Stimulated activated CD4-positive, alpha-beta T cell treated with anti-CD3 and anti-CD28 coated beads, TNF-alpha, amount 100 ng/mL, for 4 hours (primary cell): ENCODE results near the gene S100B.
A peak's percentile ranks its signal among the peaks of the same experiment; 100 is the strongest.
"Not testable (repeated sequence)": the region's sequence is repeated elsewhere in the genome, so short reads cannot be mapped to it uniquely, and the experiment has no call there.

Source experiments
- DNase-seq, 3 experiments: peaks; one replicate each; pipeline ENCODE4 v3.0.0-alpha.2; 2020; ENCODE audit warnings: low read depth in 3 of 3

Gene S100B

GRCh38 chr21:46604975-46605766 is at the start of gene S100B:
S100B (minus strand) TSS chr21:46605082; CDS start chr21:46602415, 2,667 bp downstream.
- no peak for DNase-seq

GRCh38 chr21:46651121-46651520 is 46.2 kb upstream of the S100B start:
- no peak for DNase-seq

DNA sequence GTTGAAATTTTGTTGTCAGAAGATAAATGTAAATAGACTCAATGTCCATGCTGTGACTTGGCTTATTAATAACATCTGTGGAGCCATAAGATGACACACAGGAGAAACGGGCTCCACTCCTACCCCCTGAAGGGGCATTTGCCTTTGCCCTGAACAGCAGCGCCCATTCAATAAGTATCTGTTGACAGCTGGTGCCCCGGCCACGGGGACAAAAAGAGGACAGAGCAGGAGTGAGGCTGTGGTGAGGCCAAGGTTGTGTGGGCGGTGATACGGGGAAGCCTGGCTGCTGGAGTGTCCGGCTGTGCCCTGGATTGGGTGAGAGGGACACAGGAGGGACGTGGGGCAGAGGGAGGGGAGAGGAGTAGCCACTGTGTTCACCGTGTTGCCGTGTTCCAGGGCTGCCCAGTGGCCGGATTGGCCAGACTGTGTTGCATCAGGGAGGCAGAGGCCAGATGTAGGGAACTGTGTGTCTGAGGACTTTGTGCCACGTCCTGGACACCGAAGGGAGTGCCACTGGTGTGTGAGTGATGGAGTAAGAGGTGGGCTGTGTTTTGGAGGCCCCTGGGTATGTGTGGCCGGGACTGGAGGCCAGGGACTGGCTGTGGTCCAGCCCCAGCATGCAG is 45.7 kb upstream of the S100B start:
- no peak for DNase-seq

- no peak for DNase-seq
Measured at GRCh38 chr21:46649356-46649755, 44.5 kb upstream of the S100B start.

GRCh38 chr21:46648539-46648938 is 43.7 kb upstream of the S100B start:
- no peak for DNase-seq

- DNase-seq, result no peak
Measured at GRCh38 chr21:46646541-46647154, 41.8 kb upstream of the S100B start.

DNA sequence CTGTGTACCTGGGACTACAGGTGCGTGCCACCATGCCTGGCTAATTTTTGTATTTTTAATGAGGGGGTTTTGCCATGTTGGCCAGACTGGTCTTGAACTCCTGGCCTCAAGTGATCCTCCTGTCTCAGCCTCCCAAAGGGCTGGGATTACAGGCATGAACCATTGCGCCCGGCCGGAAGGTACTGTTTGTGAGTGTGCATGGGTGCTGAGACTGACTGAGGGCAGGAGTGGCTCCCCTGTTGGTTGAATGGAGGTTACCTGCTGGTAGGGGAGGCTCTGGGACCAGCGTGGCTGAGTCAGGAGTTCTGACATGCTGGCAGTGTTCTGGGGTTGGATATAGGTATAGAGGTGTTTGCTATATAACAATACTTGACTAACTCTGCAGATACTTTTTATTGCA is 41.0 kb upstream of the S100B start:
- DNase-seq, result no peak

GRCh38 chr21:46643379-46644177 is 38.7 kb upstream of the S100B start:
- DNase-seq, result no peak

DNA sequence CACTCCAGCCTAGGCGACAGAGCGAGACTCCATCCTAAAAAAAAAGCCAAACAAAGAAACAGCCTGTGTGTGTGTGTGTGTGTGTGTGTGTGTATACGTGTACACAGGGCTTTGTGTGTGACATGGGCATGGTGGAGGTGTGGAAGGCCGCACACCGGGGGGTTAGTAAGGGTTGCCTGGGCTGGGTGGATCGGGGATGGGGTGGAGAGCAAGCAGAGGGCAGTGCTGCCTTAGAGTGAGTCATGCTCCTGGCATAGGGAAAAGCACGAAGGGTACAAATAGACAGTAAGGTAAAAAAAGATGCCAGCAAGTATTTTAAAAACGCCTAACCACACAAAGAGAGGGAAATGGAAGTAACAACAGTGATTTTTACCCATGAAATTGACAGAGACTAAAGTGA is 36.8 kb upstream of the S100B start:
- no peak for DNase-seq

DNA sequence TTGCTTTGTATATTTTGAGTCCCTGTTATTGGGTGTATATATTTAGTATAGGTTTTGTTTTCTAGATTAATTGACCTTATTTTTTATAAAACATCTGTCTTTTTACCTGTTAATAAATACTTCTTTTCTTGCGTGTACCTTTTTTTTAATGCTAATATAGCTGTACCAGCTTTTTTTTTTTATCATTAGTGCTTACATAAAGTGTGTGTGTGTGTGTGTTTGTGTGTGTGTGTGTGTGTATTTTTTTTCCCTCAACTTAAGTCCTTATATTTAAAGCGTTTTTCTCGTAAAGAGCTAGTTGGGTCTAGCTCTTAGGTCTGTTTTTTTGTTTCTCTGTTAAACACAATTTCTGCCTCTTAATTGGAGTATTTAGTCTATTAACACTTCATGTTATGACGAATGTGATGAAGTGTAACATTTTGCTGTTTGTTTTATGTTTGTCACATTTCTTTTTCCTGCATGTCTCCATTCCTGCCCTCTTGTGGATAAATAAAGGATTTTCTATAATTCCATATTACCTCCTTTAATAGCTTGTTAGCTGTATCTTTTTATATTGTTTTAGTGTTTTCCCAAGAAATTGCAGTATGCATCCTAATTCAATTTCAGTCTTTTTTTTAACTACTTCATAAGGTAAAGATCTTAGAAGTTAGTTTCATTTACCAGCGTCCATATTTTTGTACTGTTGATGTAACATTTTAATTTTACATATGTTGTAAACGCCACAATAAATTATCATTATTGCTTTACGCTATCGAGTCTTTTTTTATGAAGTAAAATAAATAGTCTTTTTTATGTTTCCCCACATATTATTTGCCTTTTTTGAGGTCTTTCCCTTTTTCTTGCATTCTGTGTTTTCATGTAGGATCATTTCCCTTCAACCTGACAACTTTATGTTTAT is 34.9 kb upstream of the S100B start:
- DNase-seq, result no peak

DNA sequence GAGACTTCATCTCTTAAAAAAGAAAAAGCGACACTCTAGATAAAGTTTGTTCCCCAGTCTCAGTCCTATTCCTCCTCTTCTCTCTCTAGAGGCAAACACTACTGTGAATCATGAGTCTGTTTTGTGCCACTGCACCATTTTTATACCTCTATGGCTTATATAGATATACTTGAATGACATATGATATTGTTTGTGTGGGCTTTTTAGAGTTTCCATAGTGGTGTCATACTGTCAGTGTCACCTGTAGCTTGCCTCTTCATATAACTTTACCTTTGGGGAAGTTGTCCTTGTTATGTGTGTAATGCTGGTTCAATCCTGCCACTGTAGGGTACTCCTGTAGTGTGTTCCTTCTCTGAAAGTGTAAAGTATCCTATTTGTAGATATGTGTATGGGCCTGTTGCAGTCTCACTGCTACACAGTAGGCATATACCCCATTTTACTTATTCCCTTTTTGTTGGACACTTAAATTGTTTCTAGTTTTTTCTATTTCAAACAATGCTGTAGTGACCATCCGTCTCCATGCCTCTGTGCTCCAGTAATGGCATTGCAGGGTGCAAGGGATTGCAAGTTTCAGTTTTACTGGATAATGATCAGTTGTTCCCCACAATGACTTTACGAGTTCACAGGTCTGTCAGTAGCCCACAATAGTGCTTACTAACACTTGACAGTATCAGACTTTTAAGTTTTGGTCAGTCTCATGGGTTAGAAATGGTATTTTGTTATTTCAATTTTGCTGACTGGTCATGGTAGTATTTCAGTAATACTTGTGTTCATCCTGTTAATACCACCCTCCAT is 33.3 kb upstream of the S100B start:
- DNase-seq, result no peak

DNA sequence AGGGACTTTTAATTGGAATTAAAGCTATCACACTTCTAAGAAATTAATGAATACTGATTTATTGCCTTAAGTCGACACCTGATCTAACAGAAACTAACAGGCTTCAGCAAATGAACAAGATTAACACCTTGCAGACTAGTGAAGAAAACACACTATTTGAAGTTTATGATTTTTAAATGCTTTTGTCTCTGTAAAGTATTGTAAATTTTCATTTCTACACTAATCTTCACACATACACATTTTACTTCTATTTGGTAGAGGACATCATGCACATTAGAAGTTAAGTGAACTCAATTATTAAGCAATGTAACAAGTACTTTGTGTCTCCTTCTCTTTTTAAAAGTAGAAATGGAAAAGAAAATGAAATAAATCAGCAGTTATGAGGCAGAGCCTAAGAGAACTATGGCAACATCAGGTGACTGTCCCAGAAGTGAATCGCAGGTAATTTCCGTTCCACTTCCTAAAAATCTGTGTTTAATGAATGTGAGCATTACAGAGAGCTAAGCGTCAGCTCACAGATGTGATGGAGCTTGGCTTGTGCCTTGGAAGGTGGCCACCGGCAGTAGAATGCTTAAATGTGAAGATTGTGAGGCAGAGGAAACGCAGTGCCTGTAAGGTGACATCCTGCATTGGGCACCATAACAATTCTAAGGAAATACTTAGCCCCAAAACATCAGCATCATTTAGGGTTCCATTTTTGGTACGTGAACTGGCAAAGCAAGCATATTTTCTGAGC is 31.8 kb upstream of the S100B start:
- DNase-seq, result no peak

- no peak for DNase-seq
Measured at GRCh38 chr21:46636181-46636512, 31.3 kb upstream of the S100B start.

GRCh38 chr21:46635324-46636180 is 30.7 kb upstream of the S100B start, which contains the start of gene PRMT2:
PRMT2 (plus strand) TSS chr21:46635674; CDS start chr21:46636952, 1,278 bp downstream.
- peak; percentile 95 to 98 (median 96) for DNase-seq

DNA sequence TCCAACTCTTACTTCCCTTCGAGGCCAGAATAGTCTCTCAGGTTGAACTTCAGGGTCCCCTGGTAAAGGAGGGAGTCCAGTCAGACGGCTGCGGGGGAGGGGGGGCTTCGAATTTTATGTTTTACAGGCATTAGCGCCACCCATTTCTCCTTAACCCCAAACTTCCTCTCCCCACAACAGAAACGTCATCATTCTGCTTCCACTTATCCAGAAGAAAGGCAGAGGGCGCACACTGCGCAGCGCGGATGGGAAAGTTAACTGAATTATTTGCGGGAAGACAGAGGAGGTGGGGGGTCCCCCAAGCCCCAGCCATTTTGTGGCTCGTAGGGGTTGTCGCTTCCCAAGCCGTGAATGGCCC is 30.1 kb upstream of the S100B start:
- DNase-seq, result peak in 1 of 3 experiments; percentile 13

DNA sequence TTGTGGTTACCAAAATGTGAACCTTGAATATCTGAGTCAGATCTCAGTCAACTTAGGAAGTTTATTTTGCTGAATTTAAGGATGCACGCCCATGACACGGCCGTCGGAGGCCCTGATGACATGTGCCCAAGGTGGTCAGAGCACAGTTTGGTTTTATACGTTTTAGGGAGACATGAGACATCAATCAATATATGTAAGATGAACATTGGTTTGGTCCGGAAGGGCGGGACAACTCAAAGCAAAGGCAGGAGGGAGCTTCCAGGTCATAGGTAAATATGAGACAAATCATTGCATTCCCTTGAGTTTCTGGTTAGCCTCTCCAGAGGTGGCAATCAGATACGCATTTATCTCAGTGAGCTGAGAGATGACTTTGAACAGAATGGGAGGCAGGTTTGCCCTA is 29.5 kb upstream of the S100B start:
- no peak for DNase-seq

DNA sequence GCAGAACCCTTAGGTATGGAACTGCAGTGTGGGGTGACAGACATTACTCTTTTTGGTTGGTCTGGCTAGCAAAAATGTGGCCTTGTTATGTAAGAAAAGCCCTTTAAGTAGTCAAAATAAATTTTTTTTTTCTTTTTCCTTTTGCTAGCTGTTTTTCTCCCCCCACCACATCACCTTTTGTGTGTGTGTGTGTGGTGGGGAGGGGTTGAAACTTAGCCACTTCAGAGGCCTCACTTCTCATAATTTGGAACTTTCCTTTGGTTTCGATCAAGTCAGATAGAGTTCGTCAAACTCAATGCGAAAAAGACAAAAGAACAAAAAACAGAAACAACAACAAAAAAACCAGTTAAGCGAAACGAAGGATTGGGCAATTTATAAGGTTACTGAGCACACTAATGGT is 28.7 kb upstream of the S100B start:
- no peak for DNase-seq

GRCh38 chr21:46630915-46631314 is 26.0 kb upstream of the S100B start:
- DNase-seq, result not testable (repeated sequence)

- DNase-seq, result no peak
Measured at GRCh38 chr21:46628868-46629267, 24.0 kb upstream of the S100B start.
